Anterior cingulate cortex (tissue), 58 donors: ENCODE data around the gene ZBTB40.
A peak's percentile ranks its signal among the peaks of the same experiment; 100 is the strongest.

Experiments
- DNase-seq, 58 donors: peaks; one replicate each; lab custom pipeline; 2025; lab: John Stamatoyannopoulos, UW

ZBTB40 gene, protein sequence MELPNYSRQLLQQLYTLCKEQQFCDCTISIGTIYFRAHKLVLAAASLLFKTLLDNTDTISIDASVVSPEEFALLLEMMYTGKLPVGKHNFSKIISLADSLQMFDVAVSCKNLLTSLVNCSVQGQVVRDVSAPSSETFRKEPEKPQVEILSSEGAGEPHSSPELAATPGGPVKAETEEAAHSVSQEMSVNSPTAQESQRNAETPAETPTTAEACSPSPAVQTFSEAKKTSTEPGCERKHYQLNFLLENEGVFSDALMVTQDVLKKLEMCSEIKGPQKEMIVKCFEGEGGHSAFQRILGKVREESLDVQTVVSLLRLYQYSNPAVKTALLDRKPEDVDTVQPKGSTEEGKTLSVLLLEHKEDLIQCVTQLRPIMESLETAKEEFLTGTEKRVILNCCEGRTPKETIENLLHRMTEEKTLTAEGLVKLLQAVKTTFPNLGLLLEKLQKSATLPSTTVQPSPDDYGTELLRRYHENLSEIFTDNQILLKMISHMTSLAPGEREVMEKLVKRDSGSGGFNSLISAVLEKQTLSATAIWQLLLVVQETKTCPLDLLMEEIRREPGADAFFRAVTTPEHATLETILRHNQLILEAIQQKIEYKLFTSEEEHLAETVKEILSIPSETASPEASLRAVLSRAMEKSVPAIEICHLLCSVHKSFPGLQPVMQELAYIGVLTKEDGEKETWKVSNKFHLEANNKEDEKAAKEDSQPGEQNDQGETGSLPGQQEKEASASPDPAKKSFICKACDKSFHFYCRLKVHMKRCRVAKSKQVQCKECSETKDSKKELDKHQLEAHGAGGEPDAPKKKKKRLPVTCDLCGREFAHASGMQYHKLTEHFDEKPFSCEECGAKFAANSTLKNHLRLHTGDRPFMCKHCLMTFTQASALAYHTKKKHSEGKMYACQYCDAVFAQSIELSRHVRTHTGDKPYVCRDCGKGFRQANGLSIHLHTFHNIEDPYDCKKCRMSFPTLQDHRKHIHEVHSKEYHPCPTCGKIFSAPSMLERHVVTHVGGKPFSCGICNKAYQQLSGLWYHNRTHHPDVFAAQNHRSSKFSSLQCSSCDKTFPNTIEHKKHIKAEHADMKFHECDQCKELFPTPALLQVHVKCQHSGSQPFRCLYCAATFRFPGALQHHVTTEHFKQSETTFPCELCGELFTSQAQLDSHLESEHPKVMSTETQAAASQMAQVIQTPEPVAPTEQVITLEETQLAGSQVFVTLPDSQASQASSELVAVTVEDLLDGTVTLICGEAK

DNA sequence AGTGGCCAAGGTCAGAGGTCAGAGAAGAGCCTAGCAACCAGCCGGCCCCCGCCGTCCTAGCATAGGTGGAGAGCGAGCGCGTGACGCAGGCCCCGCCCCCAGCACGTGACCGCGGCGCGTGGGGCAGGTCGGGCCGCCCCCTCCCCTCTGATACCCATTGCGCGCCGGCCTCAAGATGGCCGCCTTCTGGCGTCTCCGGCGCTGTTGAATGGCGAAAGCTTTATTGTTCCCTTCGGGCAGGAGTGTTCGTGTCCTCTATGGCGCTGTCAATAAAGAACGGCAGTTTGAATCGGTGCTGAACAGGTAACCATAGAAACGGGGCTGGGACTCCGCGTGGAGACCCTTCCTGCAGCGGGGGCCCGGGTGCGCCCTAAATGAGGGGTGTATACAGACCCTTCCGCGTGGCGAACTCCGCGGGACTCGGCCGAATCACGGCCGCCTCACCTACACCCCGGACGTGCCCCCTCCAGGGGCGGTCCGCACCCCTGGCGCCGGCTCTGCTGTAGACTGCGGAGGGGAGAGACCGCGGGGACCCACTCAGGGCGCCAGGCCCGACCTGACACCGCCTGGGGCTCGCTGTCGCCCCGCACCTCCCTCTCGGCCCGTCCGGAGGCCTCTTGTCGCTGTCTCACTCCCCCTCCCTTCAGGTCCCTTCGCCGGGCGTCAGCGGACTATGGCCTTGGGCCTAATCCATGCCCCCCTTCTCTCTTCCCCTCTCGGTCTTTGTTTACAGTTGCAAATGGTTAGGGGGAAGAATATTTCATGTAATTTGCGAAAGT lies at the start of gene ZBTB40:
Gene ZBTB40, plus strand, starts transcription at position 150 of the 779 bp plus-strand sequence. CDS start 38,098 bp downstream, outside the sequence.
- DNase-seq = peak; percentile 56 to 98 (median 94)

DNA sequence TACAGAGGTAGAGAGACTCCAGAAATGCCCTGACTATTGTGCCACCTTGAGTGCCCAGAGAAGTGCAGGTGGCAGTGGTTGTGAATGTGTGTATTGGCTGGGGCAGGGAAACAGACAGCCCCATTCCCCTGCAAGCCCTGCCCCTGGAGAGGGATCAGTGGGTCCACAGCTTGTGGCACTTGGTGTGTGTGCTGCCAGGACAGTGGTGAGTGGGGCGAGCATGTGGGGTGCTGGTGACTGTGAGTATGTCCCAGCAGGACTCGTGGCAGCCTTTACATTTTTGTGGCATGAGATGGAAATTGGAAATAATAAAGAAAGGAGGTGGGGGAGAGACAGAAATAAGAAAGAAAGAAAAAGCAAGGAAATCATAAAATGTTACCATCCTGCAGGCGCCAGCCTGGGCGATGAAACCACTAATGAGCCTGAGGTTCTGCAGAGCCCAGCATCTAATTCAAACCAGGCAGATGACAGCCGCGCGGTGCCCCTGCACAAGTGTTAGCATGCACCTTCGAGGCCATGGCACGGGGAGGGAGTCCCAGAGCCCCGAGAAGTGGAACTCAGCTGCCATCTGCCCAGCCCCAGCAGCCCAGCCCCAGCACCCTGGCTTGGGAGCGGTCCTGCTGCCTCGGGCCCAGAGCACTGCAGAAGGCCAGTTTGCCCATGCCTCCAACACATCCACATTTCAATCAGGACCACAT lies 49.1 kb upstream of the ZBTB40 start:
- no peak for DNase-seq

DNA sequence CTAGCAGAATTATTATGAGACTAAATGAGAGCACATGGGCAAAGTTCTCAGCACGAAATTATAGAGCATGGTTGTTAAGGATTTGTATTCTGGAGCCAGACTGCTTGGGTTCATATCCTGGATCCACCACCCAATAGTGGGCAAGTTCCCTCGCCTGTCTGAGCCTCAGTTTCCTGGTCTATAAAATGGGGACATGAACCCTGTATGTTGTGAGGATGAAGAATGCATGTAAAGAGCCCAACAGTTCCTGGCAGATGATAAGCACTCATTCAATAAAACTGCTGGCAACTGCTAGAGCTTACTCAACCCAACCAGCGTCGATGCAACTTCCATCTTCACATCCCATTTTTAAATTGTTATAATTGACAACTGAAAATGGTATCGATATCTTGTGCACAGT lies 47.2 kb upstream of the ZBTB40 start:
- DNase-seq = no peak

DNA sequence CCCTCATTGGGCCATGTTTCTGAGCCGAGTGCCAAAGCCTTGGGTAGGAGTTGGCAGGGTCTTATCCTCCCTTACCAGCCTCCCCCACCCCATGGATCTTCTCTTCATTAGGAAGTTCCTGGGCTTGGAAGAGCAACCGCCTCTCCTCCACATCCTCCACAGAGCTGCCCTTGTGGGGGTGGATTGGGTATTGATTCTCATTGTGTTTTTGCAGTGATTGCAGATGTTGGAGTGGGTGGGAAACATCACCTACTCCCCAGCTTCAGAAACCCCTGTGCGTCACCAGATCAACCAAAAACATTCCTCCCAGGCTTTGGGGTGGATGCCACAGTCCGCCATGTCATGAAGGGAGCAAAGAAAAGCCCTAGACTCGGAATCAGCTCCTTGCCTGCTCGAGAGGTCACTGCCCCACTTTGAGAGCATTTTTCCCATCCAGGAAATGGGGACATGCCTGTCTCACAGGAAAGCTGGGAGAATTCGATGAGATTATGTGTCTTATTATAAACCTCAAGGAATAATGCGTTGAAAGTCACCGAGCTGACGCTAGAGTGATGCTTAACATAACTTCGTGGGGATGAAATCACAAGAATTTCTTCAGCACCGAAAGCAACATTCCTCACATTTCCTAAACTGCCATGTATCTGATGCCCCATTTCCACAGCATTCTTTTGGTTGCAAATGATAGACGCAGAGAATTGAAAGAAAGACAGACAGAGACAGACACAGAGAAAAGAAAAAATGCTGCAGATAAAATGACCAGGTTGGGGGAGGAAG lies 44.7 kb upstream of the ZBTB40 start:
- no peak for DNase-seq

DNA sequence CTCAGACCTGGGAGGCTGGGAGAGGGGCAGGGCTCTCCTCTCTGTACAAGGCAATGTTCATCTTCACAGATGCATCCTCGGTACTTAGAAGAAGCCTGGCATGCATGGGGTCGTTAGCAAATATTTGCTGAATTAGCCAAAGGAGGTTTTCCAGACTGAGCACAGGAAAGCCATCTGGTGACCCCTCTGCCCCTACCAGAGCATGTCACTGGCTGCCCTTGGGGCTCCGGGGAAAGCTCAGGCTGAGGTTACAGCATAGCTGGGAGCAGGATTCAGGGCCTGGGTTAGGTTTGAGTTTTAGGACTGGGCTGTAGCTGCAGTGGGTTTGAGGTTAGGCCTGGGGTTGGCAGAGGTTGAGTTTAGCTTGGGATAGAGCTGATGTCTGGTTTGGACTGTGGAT lies 43.4 kb upstream of the ZBTB40 start:
- no peak for DNase-seq

DNA sequence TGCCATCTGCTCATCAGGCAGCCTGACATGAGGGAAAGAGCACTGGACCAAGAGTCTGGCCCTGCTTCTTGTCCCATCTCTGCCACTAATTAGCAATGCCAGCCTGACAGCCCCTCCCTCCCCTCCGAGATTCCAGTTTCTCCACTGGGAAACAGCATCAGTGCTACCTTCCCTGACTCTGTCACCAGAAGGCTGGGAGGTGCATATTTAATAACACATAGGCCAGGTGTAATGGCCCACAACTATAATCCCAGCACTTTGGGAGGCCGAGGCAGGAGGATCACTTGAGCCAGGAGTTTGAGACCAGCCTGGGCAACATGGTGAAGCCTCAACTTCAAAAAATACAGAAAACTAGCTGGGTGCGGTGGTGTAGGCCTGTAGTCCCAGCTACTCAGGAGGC lies 41.2 kb upstream of the ZBTB40 start:
- DNase-seq = no peak

DNA sequence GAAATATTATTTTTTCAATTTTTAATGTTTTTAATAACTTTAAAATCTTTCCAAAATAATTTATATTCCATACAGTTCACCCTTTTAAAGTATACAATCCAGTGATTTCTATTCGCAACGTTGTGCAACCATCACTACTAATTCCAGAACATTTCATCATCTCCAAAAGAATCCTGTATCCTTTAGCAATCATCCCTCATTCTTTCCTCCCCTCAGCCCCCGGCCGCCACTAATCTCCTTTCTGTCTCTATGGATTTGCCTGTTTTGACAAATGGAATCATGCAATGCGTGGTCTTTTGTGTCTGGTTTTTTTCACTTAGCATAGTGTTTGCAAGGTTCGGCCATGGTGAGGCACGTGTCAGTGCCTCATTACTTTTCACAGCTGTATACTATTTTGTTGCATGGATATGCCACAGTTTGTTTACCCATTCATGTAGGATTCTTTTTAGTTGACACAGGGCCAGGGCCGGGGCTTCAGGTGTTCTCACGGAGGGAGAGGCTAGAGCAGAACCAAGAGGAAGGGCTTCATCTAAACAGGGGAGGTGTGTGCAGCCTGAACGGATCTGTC lies 40.6 kb upstream of the ZBTB40 start:
- no peak for DNase-seq

DNA sequence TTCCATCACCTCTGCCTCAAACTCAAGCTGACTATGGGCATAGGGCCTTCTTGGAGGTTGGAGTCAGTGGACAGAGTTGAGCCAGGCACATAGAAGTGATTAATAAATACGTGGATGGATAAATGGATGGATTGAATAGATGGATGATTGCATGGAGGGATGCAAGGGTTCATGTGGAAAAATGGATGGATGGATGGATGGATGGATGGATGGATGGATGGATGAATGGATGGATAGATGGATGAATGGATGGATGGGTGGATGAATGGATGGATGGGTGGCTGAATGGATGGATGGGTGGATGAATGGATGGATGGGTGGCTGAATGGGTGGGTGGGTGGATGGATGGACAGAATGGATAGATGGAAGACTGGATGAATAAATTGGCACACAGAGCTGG lies 40.1 kb upstream of the ZBTB40 start:
- DNase-seq = no peak

DNA sequence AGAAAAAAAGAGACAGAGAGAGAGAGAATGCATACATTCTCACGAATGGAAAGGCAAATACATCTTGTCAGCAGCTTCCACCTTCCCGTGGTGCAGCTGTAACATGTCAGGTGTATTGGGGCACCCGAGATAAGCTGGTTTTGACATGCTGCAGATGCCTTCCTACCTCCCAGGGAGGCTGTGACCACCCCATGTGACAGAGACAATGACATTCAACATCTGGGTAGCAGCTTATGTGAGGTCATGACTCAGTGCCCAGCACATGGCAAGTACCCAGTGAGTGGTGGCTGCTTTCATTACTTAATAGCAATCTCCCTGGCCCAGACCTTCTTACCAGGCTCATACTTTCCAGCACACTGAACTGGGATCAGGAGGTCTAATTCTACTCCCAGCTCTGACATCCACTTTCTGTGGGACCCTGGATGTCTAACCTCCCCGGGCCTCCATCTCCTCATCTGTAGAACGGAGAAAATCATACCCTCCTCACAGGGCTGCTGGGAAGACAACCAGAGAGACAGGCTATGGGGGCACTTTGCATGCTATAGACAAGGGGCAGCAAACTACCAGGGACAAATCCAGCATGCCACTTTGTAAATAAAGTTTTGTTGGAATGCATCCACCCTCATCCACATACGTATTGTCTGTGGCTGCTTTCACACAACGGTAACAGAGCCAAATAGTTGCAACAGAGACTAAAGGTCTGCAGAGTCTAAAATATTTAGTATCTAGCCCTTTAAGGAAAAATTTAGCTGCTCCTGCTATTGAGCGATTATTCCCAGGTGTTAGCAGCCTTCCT lies 38.5 kb upstream of the ZBTB40 start:
- no peak for DNase-seq

DNA sequence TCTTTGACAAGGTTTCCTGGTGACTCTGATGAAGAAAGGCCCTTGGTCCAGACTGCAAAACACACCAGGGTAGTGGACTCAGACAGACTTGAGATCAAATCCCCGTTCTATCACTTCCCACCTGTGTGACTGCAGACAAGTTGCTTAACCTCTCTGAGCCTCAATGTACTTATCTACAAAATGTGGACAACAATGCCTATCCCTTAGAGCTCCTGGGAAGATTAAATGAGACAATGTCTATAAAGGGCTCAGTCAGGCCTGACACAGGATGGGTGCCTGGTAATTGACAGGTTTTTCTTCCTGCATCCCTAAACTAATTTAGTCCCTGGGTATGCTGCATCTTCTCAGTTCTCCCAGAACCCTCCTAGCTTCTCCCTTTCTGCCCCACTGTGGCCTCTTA lies 37.9 kb upstream of the ZBTB40 start:
- no peak for DNase-seq

DNA sequence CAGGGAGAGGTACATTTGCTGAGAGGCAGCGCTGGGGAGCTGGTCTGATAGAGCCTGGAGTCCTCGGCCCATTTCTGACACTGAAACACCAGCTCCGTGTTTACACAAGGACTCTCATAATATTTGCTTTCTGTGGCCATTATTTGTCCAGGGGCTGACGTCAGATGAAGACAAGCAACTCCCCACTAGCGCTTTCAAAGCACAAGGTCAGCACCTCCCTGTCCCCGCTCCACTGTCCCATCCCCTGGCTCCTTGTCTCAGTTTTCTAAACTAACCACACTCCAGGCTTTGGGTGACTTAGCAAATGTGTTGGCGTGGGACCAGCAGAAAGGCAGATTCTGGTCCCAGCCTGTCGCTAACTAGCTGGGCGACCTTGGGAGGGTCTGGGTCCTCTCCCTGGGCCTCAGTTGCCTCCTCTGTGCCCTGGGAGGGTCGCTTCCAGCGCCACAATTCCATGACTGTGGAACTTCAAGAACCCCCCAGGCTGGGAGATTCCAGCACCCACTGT lies 37.4 kb upstream of the ZBTB40 start:
- no peak for DNase-seq

DNA sequence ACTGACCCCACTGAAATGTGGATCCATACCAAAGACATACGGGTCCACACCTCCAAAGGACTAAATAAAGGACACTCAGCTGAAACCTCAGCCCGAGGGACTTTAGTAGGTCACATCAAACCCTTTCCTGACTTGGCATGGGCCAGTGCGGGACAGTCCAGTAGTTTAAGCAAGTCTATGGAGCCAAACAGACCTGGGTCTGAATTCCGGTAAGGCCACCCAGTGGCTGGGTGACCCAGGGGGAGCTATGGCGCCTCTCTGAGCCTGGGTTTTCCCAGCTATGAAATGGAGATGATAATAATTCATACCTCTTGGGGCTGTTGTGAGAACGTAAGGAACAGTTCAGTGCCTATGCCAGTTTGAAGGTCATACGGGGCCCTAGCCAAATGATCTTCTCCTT lies 36.2 kb upstream of the ZBTB40 start:
- DNase-seq = no peak

DNA sequence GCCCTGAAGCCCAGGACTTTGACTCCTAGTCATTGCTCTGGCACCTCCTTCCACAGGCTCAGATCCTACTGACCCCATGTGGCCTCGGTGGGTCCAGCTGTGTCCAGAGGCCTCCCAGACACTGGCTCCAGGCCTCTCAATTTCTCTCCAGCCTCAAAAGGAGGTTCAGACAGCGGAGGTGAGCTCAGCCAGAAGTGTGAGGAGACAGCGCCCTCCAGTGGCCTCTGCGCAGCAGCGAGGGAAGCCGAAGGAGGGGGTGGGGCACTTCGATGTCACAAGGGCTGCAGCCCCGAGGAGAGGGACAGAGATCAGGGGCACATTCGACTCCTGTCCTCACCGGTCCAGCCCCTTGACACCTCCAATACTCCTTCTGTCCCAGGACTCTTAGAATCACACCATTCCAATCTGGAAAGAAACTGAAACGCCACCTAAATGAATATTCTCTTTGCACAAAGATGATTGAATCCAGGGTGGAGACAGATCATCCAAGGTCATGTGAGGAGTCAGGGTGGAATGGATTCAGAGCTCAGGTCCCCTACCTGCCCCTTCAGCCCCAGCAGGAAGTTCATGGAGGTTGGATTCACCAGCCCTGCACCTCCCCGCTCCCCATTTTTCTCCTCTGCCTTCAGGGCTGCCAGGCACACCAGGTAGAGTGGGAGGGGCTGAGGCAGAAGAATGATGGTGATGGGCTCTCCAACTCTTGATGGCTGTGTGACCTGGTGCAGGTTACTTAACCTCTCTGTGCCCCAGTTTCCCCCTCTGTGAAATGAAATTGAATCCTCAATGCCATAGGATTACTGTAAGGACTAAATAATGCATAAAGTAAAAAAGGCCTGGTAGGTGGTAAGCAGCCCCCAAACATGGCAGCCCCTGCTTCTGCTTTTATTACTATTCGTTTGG lies 34.8 kb upstream of the ZBTB40 start:
- peak in 56 of 58 donors; percentile 3 to 79 (median 46) for DNase-seq

DNA sequence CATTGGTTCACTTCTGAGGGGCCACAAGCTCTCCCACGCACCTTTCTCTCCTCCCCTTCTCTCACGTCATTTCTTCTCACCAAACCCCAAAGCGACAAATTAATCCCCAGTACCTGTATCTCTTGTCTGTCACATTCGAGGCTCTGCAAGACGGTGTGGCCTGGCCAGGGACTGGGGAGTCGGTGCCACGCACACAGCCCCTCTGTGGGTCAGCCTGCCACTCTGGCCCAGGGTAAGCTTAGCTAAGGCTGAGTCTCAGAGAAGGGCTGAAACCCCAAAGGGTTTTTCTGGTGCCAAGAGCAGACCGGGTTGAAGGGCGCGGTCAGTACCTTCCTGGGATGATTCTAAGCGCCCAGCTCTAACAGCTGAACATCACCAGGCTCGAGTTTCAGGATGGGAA lies 34.2 kb upstream of the ZBTB40 start:
- no peak for DNase-seq

DNA sequence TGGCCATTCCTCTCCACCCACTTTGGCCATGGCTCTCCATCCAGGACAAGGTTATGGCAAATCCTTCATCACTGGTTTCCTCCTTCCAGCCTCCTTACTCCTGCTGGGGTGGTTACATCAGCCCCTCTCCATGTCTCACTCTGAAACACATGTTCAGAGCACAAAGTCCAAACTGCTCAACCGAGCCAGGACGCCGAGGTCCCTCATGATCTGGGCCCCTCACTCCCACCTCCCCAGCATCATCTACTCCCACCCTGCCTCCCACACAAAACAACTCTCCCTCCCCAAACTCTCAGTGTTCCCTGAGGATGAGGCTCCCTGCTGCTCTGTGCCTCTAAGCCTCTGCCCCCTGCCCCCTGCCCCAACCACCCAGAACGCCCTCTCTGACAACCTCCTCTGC lies 33.3 kb upstream of the ZBTB40 start:
- DNase-seq = no peak

DNA sequence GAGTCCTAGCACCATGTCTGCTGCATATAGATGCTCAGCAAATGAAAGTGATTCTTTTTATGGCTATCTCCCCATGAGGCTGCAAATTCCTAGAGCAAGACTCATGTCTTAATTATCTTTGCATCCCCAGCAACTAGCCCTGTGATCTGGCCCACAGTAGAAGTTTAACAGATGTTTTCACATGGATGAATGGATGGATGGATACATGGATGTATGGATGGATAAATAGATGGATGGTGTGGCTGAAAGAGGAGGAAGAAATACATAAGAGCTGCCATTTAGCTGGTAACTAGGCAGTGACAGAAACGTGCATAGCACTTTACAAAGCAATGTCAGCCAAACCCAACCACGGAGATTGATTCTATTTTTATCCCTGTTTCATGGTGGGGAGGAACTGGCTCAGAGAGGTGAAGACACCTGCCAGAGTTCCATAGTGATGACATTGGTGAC lies 32.7 kb upstream of the ZBTB40 start:
- DNase-seq = peak in 1 of 58 donors; percentile 2
